Upper lobe of right lung (tissue), 1 donor: ENCODE measurements around the gene ABCC8. TPM values are rescaled to one million over a fixed set of nuclear protein-coding genes. Genes with fewer than 3 reads are reported as not detected.

Experiments
- ATAC-seq: fragments of 200-7000 bp; cut with Tn5 transposase; one replicate; pipeline ENCODE4 v1.9.1; 2020; ENCODE audit warnings: mild to moderate bottlenecking, moderate library complexity
- DNase-seq: peaks from one replicate; pipeline ENCODE4 v3.0.0-alpha.2; 2020
- H3K27ac ChIP-seq: fragments of 200-600 bp; one replicate; pipeline ENCODE4 v1.8.0; 2022
- H3K27me3 ChIP-seq: fragments of 200-600 bp; one replicate; pipeline ENCODE4 v1.8.0; 2022; ENCODE audit warnings: mild to moderate bottlenecking
- H3K36me3 ChIP-seq: fragments of 200-600 bp; one replicate; pipeline ENCODE4 v1.8.0; 2022
- H3K4me1 ChIP-seq: fragments of 200-600 bp; one replicate; pipeline ENCODE4 v1.8.0; 2022
- H3K4me3 ChIP-seq: fragments of 200-600 bp; one replicate; pipeline ENCODE4 v1.8.0; 2022; ENCODE audit warnings: mild to moderate bottlenecking
- H3K9me3 ChIP-seq: fragments of 200-600 bp; one replicate; pipeline ENCODE4 v1.8.0; 2022
- CTCF ChIP-seq: fragments of 200-600 bp; IDR thresholded peaks from one replicate; pipeline ENCODE4 v1.8.0; 2022; ENCODE audit warnings: antibody characterized with exemption
- intact Hi-C: fragments of 100-400 bp; cut with DNase I; formaldehyde crosslinking; loops from one replicate; pipeline ENCODE4 v1.11.0; 2022
- total RNA-seq: library from RNA; stranded (reverse); fragmentation: NEBNext Ultra II Directional; extraction: Animal tissue kit (Norgen Biotek cat#: 25700); gene quantifications from one replicate; pipeline ENCODE4 v1.2.1, GENCODE V29; 2021
- donor health status: DM: no; HTN: yes; CAD: no; lungs with severe emphysema.

The ABCC8 gene
- total RNA-seq, 1 donor from 2014 or later = 4.7 TPM

GRCh38 chr11:17460406-17460805, 16.2 kb downstream of the ABCC8 start:
- DNase-seq (no peak), ATAC-seq (no peak)
- H3K4me1 ChIP-seq = no peaks in the 10 kb centered on the region
- intact Hi-C loops = no loop called here
- H3K27me3 ChIP-seq = no peaks in the 10 kb centered on the region
- H3K36me3 ChIP-seq = no peaks in the 10 kb centered on the region
- H3K9me3 ChIP-seq = no peaks in the 10 kb centered on the region
- no peak overlapping the region for H3K27ac ChIP-seq
- TF ChIP-seq CTCF = no peak
- H3K4me3 ChIP-seq = no peak overlapping the region

- Histone ChIP-seq H3K4me1 (no peaks in the 10 kb centered on the region), H3K4me3 (no peak overlapping the region), H3K9me3 (no peaks in the 10 kb centered on the region), H3K27me3 (no peaks in the 10 kb centered on the region), H3K27ac (no peak overlapping the region), H3K36me3 (no peaks in the 10 kb centered on the region)
- no peak for ATAC-seq
- TF ChIP-seq CTCF = no peak
- no peak for DNase-seq
- intact Hi-C loops = no loop called here
These were observed 17.3 kb downstream of the ABCC8 start for GRCh38 chr11:17459236-17459896.

- no peaks in the 10 kb centered on the region for H3K27me3 ChIP-seq
- no peak overlapping the region for H3K4me3 ChIP-seq
- H3K27ac ChIP-seq = no peak overlapping the region
- no peaks in the 10 kb centered on the region for H3K9me3 ChIP-seq
- H3K4me1 ChIP-seq = no peaks in the 10 kb centered on the region
- DNase-seq (no peak), ATAC-seq (no peak)
- TF ChIP-seq CTCF = no peak
- intact Hi-C loops = no loop called here
- no peaks in the 10 kb centered on the region for H3K36me3 ChIP-seq
These were observed 18.4 kb downstream of the ABCC8 start for GRCh38 chr11:17458268-17458667.

GRCh38 chr11:17457396-17458173, 19.1 kb downstream of the ABCC8 start:
- ATAC-seq = no peak
- no peak for DNase-seq
- H3K9me3 ChIP-seq = no peaks in the 10 kb centered on the region
- H3K27me3 ChIP-seq = no peaks in the 10 kb centered on the region
- H3K27ac ChIP-seq = no peak overlapping the region
- H3K36me3 ChIP-seq = no peaks in the 10 kb centered on the region
- no peaks in the 10 kb centered on the region for H3K4me1 ChIP-seq
- intact Hi-C loops = no loop called here
- H3K4me3 ChIP-seq = no peak overlapping the region
- no peak for TF ChIP-seq CTCF

GRCh38 chr11:17452668-17453067, 24.0 kb downstream of the ABCC8 start:
- no peak for ATAC-seq
- no peaks in the 10 kb centered on the region for H3K4me1 ChIP-seq
- no peak for DNase-seq
- no peak overlapping the region for H3K27ac ChIP-seq
- H3K4me3 ChIP-seq = no peak overlapping the region
- TF ChIP-seq CTCF = no peak
- H3K36me3 ChIP-seq = no peaks in the 10 kb centered on the region
- no peaks in the 10 kb centered on the region for H3K27me3 ChIP-seq
- intact Hi-C loops = no loop called here
- no peaks in the 10 kb centered on the region for H3K9me3 ChIP-seq
